Measurements from ENCODE around the gene EFNA2.

DNA sequence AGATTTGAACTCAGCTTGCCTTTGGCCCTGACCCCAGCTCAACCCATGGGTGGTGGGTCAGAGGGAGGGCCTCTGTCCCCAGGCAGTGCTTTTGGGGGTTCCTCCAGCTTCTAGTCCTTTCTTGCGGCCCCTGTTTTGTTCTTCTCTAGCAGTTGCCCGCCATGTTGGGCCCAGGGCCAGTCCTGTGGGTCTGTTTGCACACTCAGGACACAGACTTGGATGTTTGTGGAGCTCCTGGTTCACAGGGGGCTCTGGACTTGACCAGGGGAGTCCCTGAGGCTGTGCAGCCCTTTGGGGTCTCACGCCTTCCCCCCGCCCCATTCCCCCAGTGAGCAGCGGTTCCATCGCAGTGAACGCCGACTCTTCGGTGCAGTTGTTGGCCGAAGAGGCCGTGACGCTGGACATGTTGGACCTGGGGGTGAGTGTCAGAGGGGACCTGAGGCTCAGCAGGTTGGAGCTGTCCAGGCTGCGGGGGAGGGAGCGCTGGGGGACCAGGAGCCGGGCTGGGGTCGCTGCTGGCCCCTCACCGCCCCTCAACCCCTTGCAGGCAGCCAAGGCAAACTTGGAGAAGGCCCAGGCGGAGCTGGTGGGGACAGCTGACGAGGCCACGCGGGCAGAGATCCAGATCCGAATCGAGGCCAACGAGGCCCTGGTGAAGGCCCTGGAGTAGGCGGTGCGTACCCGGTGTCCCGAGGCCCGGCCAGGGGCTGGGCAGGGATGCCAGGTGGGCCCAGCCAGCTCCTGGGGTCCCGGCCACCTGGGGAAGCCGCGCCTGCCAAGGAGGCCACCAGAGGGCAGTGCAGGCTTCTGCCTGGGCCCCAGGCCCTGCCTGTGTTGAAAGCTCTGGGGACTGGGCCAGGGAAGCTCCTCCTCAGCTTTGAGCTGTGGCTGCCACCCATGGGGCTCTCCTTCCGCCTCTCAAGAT is 41.6 kb upstream of the EFNA2 start:
- TF ChIP-seq CTCF (IDR thresholded peaks at IDR 0.05): peak; percentile 96 to 99 (median 99)
- TF ChIP-seq POLR2A (IDR thresholded peaks at IDR 0.05): no peak

Measured in vagina (tissue), 2 donors.